ENCODE data around the gene CCDC175.

CCDC175 gene

GRCh38 chr14:59481871-59482540, 94.6 kb downstream of the CCDC175 start:
- DNase-seq (ENCODE audit: low read depth): no peak

- no peak for DNase-seq (ENCODE audit: low read depth)
These were observed 95.2 kb downstream of the CCDC175 start for GRCh38 chr14:59481407-59481806.

GRCh38 chr14:59480166-59480565, 96.4 kb downstream of the CCDC175 start:
- DNase-seq (ENCODE audit: low read depth): no peak

- DNase-seq (ENCODE audit: low read depth): no peak
These were observed 98.1 kb downstream of the CCDC175 start for GRCh38 chr14:59478540-59478939.

GRCh38 chr14:59475709-59476108, 100.9 kb downstream of the CCDC175 start:
- no peak for DNase-seq (ENCODE audit: low read depth)

- no peak for DNase-seq (ENCODE audit: low read depth)
These were observed 102.4 kb downstream of the CCDC175 start for GRCh38 chr14:59474172-59474571.

- no peak for DNase-seq (ENCODE audit: low read depth)
These were observed 111.1 kb downstream of the CCDC175 start, which contains the start of gene GPR135 for GRCh38 chr14:59465316-59466135. TSS of gene GPR135 (minus strand) at chr14:59465380. CDS start at chr14:59465226, 154 bp downstream.

- peak; percentile 20 for DNase-seq (ENCODE audit: low read depth)
These were observed 111.9 kb downstream of the CCDC175 start for GRCh38 chr14:59464486-59465315.

GRCh38 chr14:59463787-59464485, 112.7 kb downstream of the CCDC175 start:
- DNase-seq (ENCODE audit: low read depth): peak; percentile 20

GRCh38 chr14:59461891-59462290, 114.7 kb downstream of the CCDC175 start:
- DNase-seq (ENCODE audit: low read depth): no peak

GRCh38 chr14:59460378-59460777, 116.2 kb downstream of the CCDC175 start:
- DNase-seq (ENCODE audit: low read depth): no peak

- no peak for DNase-seq (ENCODE audit: low read depth)
These were observed 118.1 kb downstream of the CCDC175 start for GRCh38 chr14:59458486-59458885.

GRCh38 chr14:59455411-59455810, 121.2 kb downstream of the CCDC175 start:
- DNase-seq (ENCODE audit: low read depth): no peak
